BE2C (cell line): ENCODE results near the gene GNS.

ENCODE experiments used
- DNase-seq: peaks from one replicate; pipeline ENCODE4 v3.0.0-alpha.2; 2020
- H3K27me3 ChIP-seq: fragments of 250-450 bp; sonication (Bioruptor Pico); 2 replicates; pipeline ENCODE4 v1.5.1; 2020; ENCODE audit warnings: mild to moderate bottlenecking
- H3K36me3 ChIP-seq: fragments of 250-450 bp; sonication (Bioruptor Pico); 2 replicates; pipeline ENCODE4 v1.5.1; 2020; ENCODE audit warnings: mild to moderate bottlenecking
- H3K4me1 ChIP-seq: fragments of 250-450 bp; sonication (Bioruptor Pico); 2 replicates; pipeline ENCODE4 v1.5.1; 2020
- H3K4me3 ChIP-seq: 2 replicates; pipeline ENCODE4 v1.5.1; 2011; ENCODE audit warnings: low read depth, low read length
- H3K9me3 ChIP-seq: fragments of 250-450 bp; sonication (Bioruptor Pico); 2 replicates; pipeline ENCODE4 v1.5.1; 2020
- CTCF ChIP-seq: IDR thresholded peaks from 2 replicates; pipeline ENCODE4 v1.5.1; 2012; ENCODE audit warnings: mild to moderate bottlenecking, low read depth, low read length

The GNS gene

GRCh38 chr12:64716839-64717455, 42.3 kb downstream of the GNS start:
- no peak for DNase-seq

GRCh38 chr12:64716371-64716770, 42.8 kb downstream of the GNS start:
- Histone ChIP-seq H3K9me3 (no peaks in the 10 kb centered on the region), H3K4me1 (no peaks in the 10 kb centered on the region), H3K4me3 (no peak overlapping the region), H3K27me3 (no peaks in the 10 kb centered on the region), H3K36me3 (peaks cover 31% of the 10 kb centered on the region)
- no peak for DNase-seq
- no peak for TF ChIP-seq CTCF

More at GRCh38 chr12:64716839-64717455, 42.3 kb downstream of the GNS start:
- no peaks in the 10 kb centered on the region for H3K9me3 ChIP-seq
- no peaks in the 10 kb centered on the region for H3K27me3 ChIP-seq
- H3K4me1 ChIP-seq = no peaks in the 10 kb centered on the region
- H3K36me3 ChIP-seq = peaks cover 35% of the 10 kb centered on the region
- TF ChIP-seq CTCF = no peak
- no peak overlapping the region for H3K4me3 ChIP-seq

- Histone ChIP-seq H3K9me3 (no peaks in the 10 kb centered on the region), H3K4me1 (no peaks in the 10 kb centered on the region), H3K27me3 (no peaks in the 10 kb centered on the region), H3K36me3 (peaks cover 23% of the 10 kb centered on the region), H3K4me3 (no peak overlapping the region)
- no peak for DNase-seq
- TF ChIP-seq CTCF = no peak
These were observed 44.6 kb downstream of the GNS start for GRCh38 chr12:64714551-64714968.

GRCh38 chr12:64713376-64713775, 45.8 kb downstream of the GNS start:
- H3K4me1 ChIP-seq = no peaks in the 10 kb centered on the region
- H3K4me3 ChIP-seq = no peak overlapping the region
- no peak for TF ChIP-seq CTCF
- H3K27me3 ChIP-seq = no peaks in the 10 kb centered on the region
- peaks cover 23% of the 10 kb centered on the region for H3K36me3 ChIP-seq
- no peak for DNase-seq
- H3K9me3 ChIP-seq = no peaks in the 10 kb centered on the region

- Histone ChIP-seq H3K4me3 (no peak overlapping the region), H3K4me1 (peaks cover 3% of the 10 kb centered on the region; the same call in 1 of the 2 replicates), H3K36me3 (no peaks in the 10 kb centered on the region), H3K27me3 (no peaks in the 10 kb centered on the region), H3K9me3 (no peaks in the 10 kb centered on the region)
- no peak for TF ChIP-seq CTCF
- no peak for DNase-seq
These were observed 49.8 kb downstream of the GNS start for GRCh38 chr12:64709429-64709828.

GRCh38 chr12:64707926-64708325, 51.3 kb downstream of the GNS start:
- no peak for TF ChIP-seq CTCF
- H3K9me3 ChIP-seq = no peaks in the 10 kb centered on the region
- H3K36me3 ChIP-seq = no peaks in the 10 kb centered on the region
- H3K4me3 ChIP-seq = no peak overlapping the region
- H3K27me3 ChIP-seq = no peaks in the 10 kb centered on the region
- H3K4me1 ChIP-seq = peaks cover 3% of the 10 kb centered on the region; the same call in 1 of the 2 replicates
- DNase-seq = no peak
